Heart right ventricle (tissue), 16 donors: ENCODE results near the gene PSMC5. TPM values are rescaled to one million over a fixed set of nuclear protein-coding genes. Genes with fewer than 3 reads are reported as not detected.
"Not testable (repeated sequence)": the region's sequence is repeated elsewhere in the genome, so short reads cannot be mapped to it uniquely, and the experiment has no call there.

Experiments used
- ATAC-seq, 8 donors: fragments of 200-7000 bp; cut with Tn5 transposase; one replicate each; pipeline ENCODE4 v1.9.1; 2020; ENCODE audit warnings: mild to moderate bottlenecking in 8 of 8, moderate library complexity in 8 of 8, moderate number of reproducible peaks in 1 of 8
- DNase-seq, 2 donors: peaks; one replicate each; pipeline ENCODE4 v3.0.0-alpha.2; 2020
- H3K27ac ChIP-seq, 10 donors: fragments of 200-600 bp; sonication (generic) in 2 of 10; one replicate each; pipeline versions ENCODE4 v1.5.0 to v1.8.0; 2020 to 2022; ENCODE audit warnings: mild to moderate bottlenecking in 3 of 10
- H3K27me3 ChIP-seq, 7 donors: fragments of 200-600 bp; one replicate each; pipeline ENCODE4 v1.8.0; 2021 to 2022; ENCODE audit warnings: mild to moderate bottlenecking in 2 of 7
- H3K36me3 ChIP-seq, 9 donors: fragments of 200-600 bp; sonication (generic) in 1 of 9; one replicate each; pipeline versions ENCODE4 v1.5.0 to v1.8.0; 2020 to 2022; ENCODE audit warnings: mild to moderate bottlenecking in 2 of 9
- H3K4me1 ChIP-seq, 9 donors: fragments of 200-600 bp; sonication (generic) in 1 of 9; one replicate each; pipeline versions ENCODE4 v1.5.0 to v1.8.0; 2020 to 2022; ENCODE audit warnings: mild to moderate bottlenecking in 4 of 9
- H3K4me3 ChIP-seq, 10 donors: fragments of 200-600 bp; sonication (generic) in 2 of 10; one replicate each; pipeline versions ENCODE4 v1.5.0 to v1.8.0; 2020 to 2022; ENCODE audit warnings: mild to moderate bottlenecking in 7 of 10, moderate library complexity in 2 of 10
- H3K9me3 ChIP-seq, 11 donors: fragments of 200-600 bp in 10 of 11; sonication (generic) in 2 of 11; one replicate each; pipeline versions ENCODE4 v1.5.0 to v1.8.0; 2013 to 2022; ENCODE audit warnings: mild to moderate bottlenecking in 2 of 11, control low read depth in 1 of 11, moderate library complexity in 1 of 11
- CTCF ChIP-seq, 9 donors: fragments of 200-600 bp; sonication (generic) in 2 of 9; IDR thresholded peaks; one replicate each; pipeline versions ENCODE4 v1.5.0 to v1.8.0; 2021 to 2022; ENCODE audit warnings: antibody characterized with exemption in 9 of 9, mild to moderate bottlenecking in 5 of 9, moderate library complexity in 1 of 9
- WGBS, 2 donors: extraction: QIAGEN DNeasy Blood & Tissue Kit; methylation state at CpG; one replicate each; pipeline ENCODE4 v1.1.7; 2013; ENCODE audit warnings: inconsistent platforms in 1 of 2; 5-methylcytosine and 5-hydroxymethylcytosine counted together
- intact Hi-C, 10 donors: fragments of 100-400 bp; cut with DNase I; formaldehyde crosslinking; loops; one replicate each; pipeline versions ENCODE4 v1.11.1 to v1.14.2; 2022
- polyA plus RNA-seq, 2 donors: library from polyadenylated mRNA; stranded (reverse); fragments of 200-250 nt; gene quantifications; one replicate each; pipeline ENCODE4 v1.2.3, GENCODE V29; 2013
- total RNA-seq, 10 donors: library from RNA; stranded (reverse); fragmentation: NEBNext Ultra II Directional in 3 of 10; extraction: Animal tissue kit (Norgen Biotek cat#: 25700) in 3 of 10; gene quantifications; one replicate each; pipeline versions ENCODE4 v1.2.1 to v1.2.4, GENCODE V29; 2021 to 2023
- donor health status: Arrhythmogenic right ventricular cardiomyopathy.
- donor health status: ischemic (EF 13 %, LVEDD 7.1; RV severe dilation, severe dysfunction).
- donor health status: healthy with polysubstance abuse.
- donor health status: DM: no; HTN: yes; CAD: no.
- donor health status: DM: no; HTN: no; CAD: no.
- donor health status: ischemic (EF 25% LVEDD 6.9; RV normal size, moderate dysfunction).
- donor health status: ischemic (EF 25% LVEDD 5.7; RV mildly dilated, moderate dysfunction).
- donor health status: healthy.
- donor health status: DM: yes; HTN: yes; CAD: no.
- donor health status: Ischemic cardiomyopathy.
- donor health status: ischemic (EF 35%, LVEDD 5.7; RV mildly dilated, moderate dysfunction).
- donor health status: nonischemic (EF 11% LVEDD 7.7; RV severe dilation, severe dysfunction).
- donor health status: DM: yes; HTN: yes; CAD: no.
- donor health status: PGD.
- donor health status: ischemic (EF 29% LVEDD 5.4; RV normal size, mild dysfunction).
- donor health status: nonischemic (EF 23%, LVEDD 6.1; RV moderate dilation, normal function).

The PSMC5 gene
- total and polyA plus RNA-seq, 12 donors: 92.9 to 228 (median 122) TPM

- ATAC-seq (peak; percentile 6 to 20 (median 14)), DNase-seq (peak; percentile 59 to 72)
- Histone ChIP-seq H3K9me3 (no peaks in the 10 kb centered on the region), H3K4me1 (peaks cover 33 to 59% (median 52%) of the 10 kb centered on the region in 9 donors), H3K27me3 (no peaks in the 10 kb centered on the region), H3K4me3 (peak overlapping the region; percentile 73 to 95 (median 90)), H3K36me3 (peaks cover 0 to 13% (median 0%) of the 10 kb centered on the region in 9 donors), H3K27ac (peak overlapping the region; percentile 87 to 98 (median 94))
- intact Hi-C loops: loop anchor here in 4 of 10 donors (1.0 to 5.0 kb wide), 2 partner anchors 14 to 69 kb away; partner anchors contain the start of genes FTSJ3 (in 3 of the 4), PSMC5 (in 3 of the 4), CCDC47 (in 1 of the 4) and DDX42 (in 1 of the 4)
- no peak for TF ChIP-seq CTCF (IDR thresholded peaks at IDR 0.05)
- WGBS, 2 donors: 3% methylated on average over 26 of the region's 26 CpGs
Measured at GRCh38 chr17:63841350-63842172, 14.3 kb downstream of the PSMC5 start.

- no peaks in the 10 kb centered on the region for H3K27me3 ChIP-seq
- peak overlapping the region; percentile 73 to 95 (median 90) for H3K4me3 ChIP-seq
- H3K9me3 ChIP-seq: no peaks in the 10 kb centered on the region
- peak; percentile 43 to 51 for DNase-seq
- ATAC-seq: no peak
- intact Hi-C loops: loop anchor here in 4 of 10 donors (1.0 to 5.0 kb wide), 2 partner anchors 15 to 70 kb away; partner anchors contain the start of genes FTSJ3 (in 3 of the 4), PSMC5 (in 3 of the 4), CCDC47 (in 1 of the 4) and DDX42 (in 1 of the 4)
- peaks cover 33 to 59% (median 52%) of the 10 kb centered on the region in 9 donors for H3K4me1 ChIP-seq
- WGBS, 2 donors: 0% methylated on average over 36 of the region's 36 CpGs
- H3K36me3 ChIP-seq: peaks cover 0 to 7% (median 0%) of the 10 kb centered on the region in 9 donors
- no peak for TF ChIP-seq CTCF (IDR thresholded peaks at IDR 0.05)
- peak overlapping the region; percentile 87 to 98 (median 94) for H3K27ac ChIP-seq
Measured at GRCh38 chr17:63842173-63842539, 14.9 kb downstream of the PSMC5 start.

- Histone ChIP-seq H3K36me3 (peaks cover 0 to under 1% (median 0%) of the 10 kb centered on the region in 9 donors), H3K27me3 (no peaks in the 10 kb centered on the region), H3K4me3 (peak within 1 kb of the TSS; percentile 73 to 95 (median 90)), H3K27ac (peak within 1 kb of the TSS; percentile 87 to 98 (median 94)), H3K4me1 (peaks cover 30 to 53% (median 47%) of the 10 kb centered on the region in 9 donors), H3K9me3 (no peaks in the 10 kb centered on the region)
- WGBS, 2 donors: 0% methylated on average over 92 of the region's 92 CpGs
- intact Hi-C loops: loop anchor here in 4 of 10 donors (1.0 to 5.0 kb wide), 2 partner anchors 15 to 70 kb away; partner anchors contain the start of genes FTSJ3 (in 3 of the 4), PSMC5 (in 3 of the 4), CCDC47 (in 1 of the 4) and DDX42 (in 1 of the 4)
- peak; percentile 98 to 99 for DNase-seq
- ATAC-seq: peak; percentile 88 to 94 (median 90)
- TF ChIP-seq CTCF (IDR thresholded peaks at IDR 0.05): peak in 2 of 9 donors; percentile 6
Measured at GRCh38 chr17:63842540-63843386, 15.5 kb downstream of the PSMC5 start, which contains the start of gene SMARCD2. Gene SMARCD2, minus strand, starts transcription at chr17:63842685. Its CDS starts 11 bp downstream, at chr17:63842674.

GRCh38 chr17:63843387-63843888 is 16.2 kb downstream of the PSMC5 start:
- H3K36me3 ChIP-seq, H3K27me3 ChIP-seq, H3K9me3 ChIP-seq: not testable (repeated sequence)
- Histone ChIP-seq H3K4me3 (peak overlapping the region in 9 of 10 donors; percentile 50 to 95 (median 89)), H3K27ac (peak overlapping the region in 9 of 10 donors; percentile 90 to 98 (median 94)), H3K4me1 (peaks cover 23 to 49% (median 40%) of the 10 kb centered on the region in 9 donors)
- intact Hi-C loops: loop anchor here in 1 of 10 donors (5.0 kb wide), 1 partner anchor 71 kb away; the partner anchor contains the start of genes CCDC47 and DDX42
- WGBS, 2 donors: 7 to 13% methylated on average over 19 of the region's 19 CpGs
- ATAC-seq: peak in 6 of 8 donors; percentile 3 to 25 (median 5)
- peak; percentile 45 to 55 for DNase-seq
